KMS-11 (cell line): ENCODE data around the gene GSK3B.

ENCODE experiments used
- H2AFZ ChIP-seq: fragments of 200-600 bp; sonication (generic); 2 replicates; pipeline ENCODE4 v1.6.1; 2016; ENCODE audit warnings: antibody characterized with exemption, mixed run types, low read depth
- H3K27ac ChIP-seq: fragments of 200-600 bp; sonication (generic); 2 replicates; pipeline ENCODE4 v1.6.1; 2016; ENCODE audit warnings: mild to moderate bottlenecking, mixed run types
- H3K27me3 ChIP-seq: fragments of 200-600 bp; sonication (generic); 2 replicates; pipeline ENCODE4 v1.6.1; 2017; ENCODE audit warnings: mild to moderate bottlenecking, low read depth, mixed run types, moderate library complexity; ENCODE audit not compliant: insufficient read depth
- H3K36me3 ChIP-seq: fragments of 200-600 bp; sonication (generic); 2 replicates; pipeline ENCODE4 v1.6.1; 2017; ENCODE audit warnings: mild to moderate bottlenecking, mixed run types; ENCODE audit not compliant: insufficient read depth
- H3K4me1 ChIP-seq: fragments of 200-600 bp; sonication (generic); 2 replicates; pipeline ENCODE4 v1.6.1; 2016; ENCODE audit warnings: mild to moderate bottlenecking, low read depth, mixed run types; ENCODE audit not compliant: poor library complexity, severe bottlenecking
- H3K4me2 ChIP-seq: fragments of 200-600 bp; sonication (generic); 2 replicates; pipeline ENCODE4 v1.7.0; 2016; ENCODE audit warnings: mild to moderate bottlenecking, mixed run types
- H3K4me3 ChIP-seq: fragments of 200-600 bp; sonication (generic); IDR thresholded peaks from 2 replicates; pipeline ENCODE4 v1.6.1; 2017; ENCODE audit warnings: low read depth, low read length, mixed read lengths; ENCODE audit not compliant: insufficient read depth
- H3K79me2 ChIP-seq: fragments of 200-600 bp; sonication (generic); 2 replicates; pipeline ENCODE4 v1.6.1; 2016; ENCODE audit warnings: low read depth, mixed run types; ENCODE audit not compliant: insufficient read depth
- H3K9ac ChIP-seq: fragments of 200-600 bp; sonication (generic); 2 replicates; pipeline ENCODE4 v1.6.1; 2016; ENCODE audit warnings: mild to moderate bottlenecking, mixed run types
- H4K20me1 ChIP-seq: fragments of 200-600 bp; sonication (generic); 2 replicates; pipeline ENCODE4 v1.6.1; 2016; ENCODE audit warnings: mild to moderate bottlenecking, mixed run types; ENCODE audit not compliant: insufficient read depth
- TF ChIP-seq, protein P1 (sequence below): fragments of 200-600 bp; sonication (generic); conservative IDR thresholded peaks from 2 replicates; pipeline ENCODE4 v1.6.1; 2017; ENCODE audit warnings: low read depth, mild to moderate bottlenecking, antibody characterized with exemption, low read length, moderate library complexity, mixed read lengths

Gene GSK3B

DNA sequence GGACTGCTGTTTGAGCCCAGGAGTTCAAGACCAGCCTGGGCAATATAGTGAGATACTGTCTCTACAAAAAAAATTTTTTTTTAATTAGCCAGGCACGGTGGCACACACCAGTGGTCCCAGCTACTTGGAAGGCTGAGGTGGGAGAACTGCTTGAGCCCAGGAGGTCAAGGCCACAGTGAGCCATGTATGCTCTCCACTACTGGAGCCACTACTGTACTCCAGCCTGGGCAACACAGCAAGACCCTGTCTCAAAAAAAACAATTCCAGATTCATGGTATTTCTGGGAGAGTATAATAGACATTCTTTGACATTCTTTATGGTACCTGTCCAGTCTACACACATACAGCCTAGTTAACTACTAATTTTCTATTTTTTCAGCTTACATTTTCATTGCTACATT lies 70.1 kb downstream of the GSK3B start:
- peaks cover 10% of the 10 kb centered on the region for H3K4me1 ChIP-seq
- TF ChIP-seq, protein P1, sequence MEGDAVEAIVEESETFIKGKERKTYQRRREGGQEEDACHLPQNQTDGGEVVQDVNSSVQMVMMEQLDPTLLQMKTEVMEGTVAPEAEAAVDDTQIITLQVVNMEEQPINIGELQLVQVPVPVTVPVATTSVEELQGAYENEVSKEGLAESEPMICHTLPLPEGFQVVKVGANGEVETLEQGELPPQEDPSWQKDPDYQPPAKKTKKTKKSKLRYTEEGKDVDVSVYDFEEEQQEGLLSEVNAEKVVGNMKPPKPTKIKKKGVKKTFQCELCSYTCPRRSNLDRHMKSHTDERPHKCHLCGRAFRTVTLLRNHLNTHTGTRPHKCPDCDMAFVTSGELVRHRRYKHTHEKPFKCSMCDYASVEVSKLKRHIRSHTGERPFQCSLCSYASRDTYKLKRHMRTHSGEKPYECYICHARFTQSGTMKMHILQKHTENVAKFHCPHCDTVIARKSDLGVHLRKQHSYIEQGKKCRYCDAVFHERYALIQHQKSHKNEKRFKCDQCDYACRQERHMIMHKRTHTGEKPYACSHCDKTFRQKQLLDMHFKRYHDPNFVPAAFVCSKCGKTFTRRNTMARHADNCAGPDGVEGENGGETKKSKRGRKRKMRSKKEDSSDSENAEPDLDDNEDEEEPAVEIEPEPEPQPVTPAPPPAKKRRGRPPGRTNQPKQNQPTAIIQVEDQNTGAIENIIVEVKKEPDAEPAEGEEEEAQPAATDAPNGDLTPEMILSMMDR = no peak
- no peak overlapping the region for H3K4me2 ChIP-seq
- H2AFZ ChIP-seq = no peak overlapping the region
- H3K79me2 ChIP-seq = peaks cover 69% of the 10 kb centered on the region
- no peaks in the 10 kb centered on the region; the same call in none of the 2 replicates for H4K20me1 ChIP-seq
- H3K4me3 ChIP-seq = no peak overlapping the region
- H3K27me3 ChIP-seq = no peaks in the 10 kb centered on the region
- H3K36me3 ChIP-seq = no peaks in the 10 kb centered on the region
- no peak overlapping the region for H3K27ac ChIP-seq
- no peak overlapping the region for H3K9ac ChIP-seq

DNA sequence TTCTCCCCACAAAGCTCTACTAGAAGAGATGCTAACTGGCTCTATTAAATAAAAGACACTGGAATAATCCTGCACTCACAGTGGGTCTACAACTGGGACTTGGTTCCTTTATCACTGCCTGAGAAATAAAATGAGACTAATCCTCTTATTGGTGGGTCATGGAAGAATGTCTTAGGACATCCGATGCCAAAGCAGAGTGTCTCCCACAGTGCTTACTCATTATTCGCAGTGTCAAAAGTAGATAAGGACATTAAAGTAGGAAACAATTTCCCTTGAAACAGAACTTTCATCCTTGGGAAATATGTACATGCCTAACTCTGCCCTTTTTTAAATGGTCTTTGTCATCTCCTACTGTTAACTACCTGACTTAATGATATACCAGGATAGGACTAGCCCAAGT lies 71.5 kb downstream of the GSK3B start:
- no peaks in the 10 kb centered on the region for H3K27me3 ChIP-seq
- H3K4me2 ChIP-seq = no peak overlapping the region
- no peak overlapping the region for H2AFZ ChIP-seq
- H3K4me3 ChIP-seq = no peak overlapping the region
- TF ChIP-seq, protein P1 = no peak
- H3K9ac ChIP-seq = no peak overlapping the region
- H3K27ac ChIP-seq = no peak overlapping the region
- peaks cover 10% of the 10 kb centered on the region for H3K4me1 ChIP-seq
- H3K36me3 ChIP-seq = no peaks in the 10 kb centered on the region
- peaks cover 69% of the 10 kb centered on the region for H3K79me2 ChIP-seq
- H4K20me1 ChIP-seq = peaks cover 12% of the 10 kb centered on the region

DNA sequence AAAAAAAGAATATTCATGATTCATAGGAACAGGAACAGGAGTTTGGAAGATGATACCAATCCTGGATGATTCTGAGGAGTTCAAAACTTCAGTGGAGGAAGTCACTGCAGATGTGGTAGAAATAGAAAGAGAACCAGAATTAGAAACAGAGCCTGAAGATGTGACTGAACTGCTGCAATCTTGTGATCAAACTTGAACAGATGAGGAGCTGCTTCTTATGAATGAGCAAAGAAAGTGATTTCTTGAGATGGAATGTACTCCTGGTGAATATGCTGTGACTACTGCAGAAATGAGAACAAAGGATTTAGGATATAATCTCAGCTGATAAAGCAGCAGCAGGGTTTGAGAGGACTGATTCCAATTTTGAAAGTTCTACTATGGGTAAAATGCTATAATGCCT lies 72.7 kb downstream of the GSK3B start:
- peaks cover 10% of the 10 kb centered on the region for H3K4me1 ChIP-seq
- peaks cover 69% of the 10 kb centered on the region for H3K79me2 ChIP-seq
- H3K27ac ChIP-seq = no peak overlapping the region
- H3K27me3 ChIP-seq = no peaks in the 10 kb centered on the region
- peaks cover 13% of the 10 kb centered on the region for H4K20me1 ChIP-seq
- TF ChIP-seq, protein P1 = no peak
- no peak overlapping the region for H2AFZ ChIP-seq
- no peak overlapping the region for H3K4me3 ChIP-seq
- no peak overlapping the region for H3K9ac ChIP-seq
- H3K36me3 ChIP-seq = no peaks in the 10 kb centered on the region
- no peak overlapping the region for H3K4me2 ChIP-seq

DNA sequence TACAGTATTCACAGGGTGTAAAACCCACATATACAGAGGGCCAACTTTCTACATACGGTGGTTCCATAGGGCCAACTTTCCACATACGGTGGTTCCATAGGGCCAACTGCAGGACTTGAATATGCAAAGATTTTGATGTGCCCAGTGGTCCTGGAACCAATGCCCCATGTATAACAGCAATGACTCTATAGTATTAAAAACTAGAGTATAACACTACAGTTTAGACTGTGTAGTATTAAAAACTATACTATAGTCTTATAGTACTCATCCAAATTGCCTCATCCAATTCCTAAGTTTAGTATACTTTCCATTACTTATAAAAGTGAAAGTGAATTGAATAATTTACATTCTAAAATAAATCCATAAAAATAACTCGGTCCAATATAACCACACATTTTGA lies 75.9 kb downstream of the GSK3B start:
- no peak overlapping the region for H3K4me3 ChIP-seq
- H3K27ac ChIP-seq = no peak overlapping the region
- no peaks in the 10 kb centered on the region for H3K27me3 ChIP-seq
- H2AFZ ChIP-seq = no peak overlapping the region
- TF ChIP-seq, protein P1 = no peak
- peaks cover 4% of the 10 kb centered on the region for H3K4me1 ChIP-seq
- no peaks in the 10 kb centered on the region for H3K36me3 ChIP-seq
- no peak overlapping the region for H3K9ac ChIP-seq
- peaks cover 13% of the 10 kb centered on the region for H4K20me1 ChIP-seq
- H3K79me2 ChIP-seq = peaks cover 66% of the 10 kb centered on the region
- no peak overlapping the region for H3K4me2 ChIP-seq
